Activated T-helper 2 cell treated with anti-CD3 and anti-CD28 coated beads, Interferon-gamma antibody, Interleukin-2, Interleukin-4, amounts not matched to agents 10 μg/mL and 5 μg/mL and 100 μg/mL, durations not matched to agents 14 hours and 24 hours and 36 hours (primary cell): ENCODE measurements around the gene PDIA5. TPM values are rescaled to one million over a fixed set of nuclear protein-coding genes. Genes with fewer than 3 reads are reported as not detected.

Experiments
- total RNA-seq: library from RNA; stranded (reverse); gene quantifications from 2 replicates; pipeline ENCODE4 v1.2.3, GENCODE V29; 2022

Gene PDIA5
- total RNA-seq, 1 donor from 2014 or later = 32.3 TPM

Other genes with a start within 250 kb of the PDIA5 start
- not detected in 2 replicates for gene SEMA5B, start 39.3 kb upstream of the PDIA5 start, total RNA-seq
- 17.0 and 18.5 TPM in 2 replicates for gene SEC22A, start 134.9 kb downstream of the PDIA5 start, total RNA-seq